GM12878 (cell line): ENCODE results near the gene ANKRD65. TPM values are rescaled to one million over a fixed set of nuclear protein-coding genes. Genes with fewer than 3 reads are reported as not detected.
"Not testable (repeated sequence)": the region's sequence is repeated elsewhere in the genome, so short reads cannot be mapped to it uniquely, and the experiment has no call there.

Experiments used
- ATAC-seq: fragments of 200-7000 bp; cut with Tn5 transposase; 3 replicates; pipeline ENCODE4 v1.9.1; 2020; ENCODE audit warnings: mild to moderate bottlenecking, moderate library complexity
- BruUV-seq: library from RNA; stranded (reverse); fragments of 400-500 nt; replicated peaks from 2 replicates; lab custom pipeline; 2021; lab: Mats Ljungman, UMichigan
- CTCF ChIA-PET: fragments of 300-600 bp; sonication (Branson Sonifier 250); formaldehyde crosslinking; extraction: SDS; loops from one replicate; lab custom pipeline; 2021; ENCODE audit warnings: inconsistent platforms; lab: Yijun Ruan, JAX
- POLR2A ChIA-PET: fragments of 350-600 bp; formaldehyde crosslinking; extraction: SDS; loops from one replicate; lab custom pipeline; 2021; ENCODE audit warnings: inconsistent platforms; lab: Charles Lee
- RAD21 ChIA-PET: fragments of 300-600 bp; sonication (Branson Sonifier 250); formaldehyde crosslinking; loops from one replicate; lab custom pipeline; 2023; ENCODE audit warnings: antibody characterized with exemption; ENCODE audit not compliant: unreplicated experiment; lab: Charles Lee
- SMC1A ChIA-PET: fragments of 300-600 bp; sonication (Branson Sonifier 250); formaldehyde crosslinking; loops from one replicate; lab custom pipeline; 2023; ENCODE audit not compliant: unreplicated experiment, uncharacterized antibody; lab: Charles Lee
- DNase-seq: peaks from one replicate; pipeline ENCODE4 v3.0.0-alpha.2; 2011; ENCODE audit warnings: low read depth, low spot score
- FAIRE-seq: peaks from 3 replicates; lab custom pipeline; 2011; peaks lifted over from hg19 to GRCh38; lab: Jason Lieb, UNC
- H2AFZ ChIP-seq: 2 replicates; pipeline ENCODE4 v1.6.0; 2011; ENCODE audit warnings: low read depth, low read length, control low read depth; ENCODE audit not compliant: control insufficient read depth
- H3K27ac ChIP-seq: 2 replicates; pipeline ENCODE4 v1.5.1; 2011; ENCODE audit warnings: control low read depth; ENCODE audit not compliant: control insufficient read depth, insufficient read depth
- H3K27me3 ChIP-seq, 2 experiments: replicated peaks in 1 of 2; 2 replicates each; pipeline versions ENCODE4 v1.6.0 to v1.6.1; 2011; ENCODE audit warnings: low read length in 1 of 2; ENCODE audit not compliant: control insufficient read depth in 2 of 2, insufficient read depth in 2 of 2
- H3K36me3 ChIP-seq, 2 experiments: 2 replicates each; pipeline ENCODE4 v1.5.1; 2011; ENCODE audit warnings: low read length in 1 of 2; ENCODE audit not compliant: control insufficient read depth in 2 of 2, insufficient read depth in 2 of 2
- H3K4me1 ChIP-seq: 2 replicates; pipeline ENCODE4 v1.6.1; 2011; ENCODE audit warnings: mild to moderate bottlenecking, low read length, moderate library complexity, mixed read lengths; ENCODE audit not compliant: control insufficient read depth, insufficient read depth
- H3K4me2 ChIP-seq: 2 replicates; pipeline ENCODE4 v1.6.0; 2011; ENCODE audit warnings: control low read depth; ENCODE audit not compliant: control insufficient read depth, insufficient read depth
- H3K4me3 ChIP-seq: fragments of 200-600 bp; sonication (generic); 2 replicates; pipeline ENCODE4 v1.5.1; 2016
- H3K79me2 ChIP-seq: 2 replicates; pipeline ENCODE4 v1.6.0; 2011; ENCODE audit warnings: low read length; ENCODE audit not compliant: control insufficient read depth, insufficient read depth
- H3K9ac ChIP-seq: 2 replicates; pipeline ENCODE4 v1.8.0; 2011; ENCODE audit warnings: low read length, control low read depth, mixed read lengths; ENCODE audit not compliant: control insufficient read depth, insufficient read depth
- H3K9me3 ChIP-seq: replicated peaks from 3 replicates; pipeline ENCODE4 v1.5.1; 2011; ENCODE audit warnings: mild to moderate bottlenecking, low read length; ENCODE audit not compliant: control insufficient read depth, insufficient read depth
- H4K20me1 ChIP-seq: 2 replicates; pipeline ENCODE4 v1.6.0; 2011; ENCODE audit not compliant: control insufficient read depth, insufficient read depth
- BHLHE40 ChIP-seq, 2 experiments: fragments of 450-650 bp in 1 of 2; IDR thresholded peaks; 2 replicates each; pipeline ENCODE4 v1.6.1; 2011 to 2017; ENCODE audit warnings: low read depth in 2 of 2, borderline replicate concordance in 1 of 2, improper control_type of control experiment in 1 of 2, low read length in 1 of 2, mild to moderate bottlenecking in 1 of 2
- GATAD2B ChIP-seq: fragments of 450-650 bp; conservative IDR thresholded peaks from 2 replicates; pipeline ENCODE4 v1.6.1; 2017; ENCODE audit warnings: low read depth, mild to moderate bottlenecking, moderate library complexity
- IKZF2 ChIP-seq, 2 experiments: fragments of 450-650 bp; IDR thresholded peaks; 2 replicates each; pipeline ENCODE4 v1.6.1; 2017; ENCODE audit warnings: mild to moderate bottlenecking in 2 of 2, moderate library complexity in 2 of 2
- IRF4 ChIP-seq: IDR thresholded peaks from 2 replicates; pipeline ENCODE4 v1.6.1; 2011; ENCODE audit warnings: low read depth, low read length
- MEF2B ChIP-seq: fragments of 450-650 bp; IDR thresholded peaks from 2 replicates; pipeline ENCODE4 v1.6.1; 2018; ENCODE audit warnings: mild to moderate bottlenecking, moderate library complexity; ENCODE audit not compliant: partially characterized antibody, poor library complexity, severe bottlenecking
- MTA2 ChIP-seq: fragments of 450-650 bp; IDR thresholded peaks from 2 replicates; pipeline ENCODE4 v1.6.1; 2016; ENCODE audit warnings: low read depth, mild to moderate bottlenecking, moderate library complexity
- RUNX3 ChIP-seq: IDR thresholded peaks from 2 replicates; pipeline ENCODE4 v1.6.1; 2012; ENCODE audit warnings: low read length, inconsistent platforms
- WGBS: methylation state at CpG from one replicate; pipeline ENCODE4 v1.1.6; 2016; ENCODE audit warnings: low lambda C conversion rate; ENCODE audit not compliant: insufficient replicate concordance, insufficient coverage; ENCODE audit errors: missing lambda C conversion rate; 5-methylcytosine and 5-hydroxymethylcytosine counted together
- in situ Hi-C: fragments of 300-500 bp; cut with MboI; formaldehyde crosslinking; loops from 9 replicates; pipeline ENCODE4 v1.14.3; 2018; ENCODE audit warnings: mixed read lengths
- intact Hi-C: fragments of 100-400 bp; cut with micrococcal nuclease; formaldehyde crosslinking; loops from one replicate; pipeline ENCODE4 v1.14.2; 2022; ENCODE audit not compliant: unreplicated experiment
- polyA plus RNA-seq, 11 experiments: library from polyadenylated mRNA; depleted of rRNA in 4 of 11; unstranded in 6 of 11; stranded (reverse) in 5 of 11; fragments of >200 nt; fragmentation: Nextera tagmentation in 4 of 11; fragmentation: Illumina TruSeq in 1 of 11; extraction: Ambion mirVana in 4 of 11; extraction: Trizol in 1 of 11; gene quantifications; 1 replicate in 1 of 11; 2 replicates in 10 of 11; pipeline versions ENCODE4 v1.2.1 to v1.2.3, GENCODE V29; 2011 to 2016; ENCODE audit warnings: inconsistent platforms in 2 of 11, missing spikeins in 2 of 11, low read depth in 1 of 11
- total RNA-seq, 4 experiments: library from RNA; depleted of rRNA in 3 of 4; stranded (reverse); fragments of >200 nt in 3 of 4; fragmentation: Illumina TruSeq in 1 of 4; extraction: Trizol in 1 of 4; gene quantifications; 2 replicates each; pipeline versions ENCODE4 v1.2.1 to v1.2.3, GENCODE V29; 2013 to 2021

The ANKRD65 gene
- total and polyA plus RNA-seq, 10 of the 15 experiments (the other 5 are each of a cell fraction or from before 2014, with no cell fraction given): 0.05 to 2.8 (median 0.37) TPM

GRCh38 chr1:1417825-1418463, 3.1 kb downstream of the ANKRD65 start (continued):
- peak; percentile 64 to 85; a peak in 3 of 4 replicates for TF ChIP-seq BHLHE40 (IDR thresholded peaks at IDR 0.05; ENCODE audit: borderline replicate concordance in 1 of 2, low read depth in 2 of 2, low read length in 1 of 2)
- TF ChIP-seq GATAD2B: peak; percentile 44; the same call in 1 of the 2 replicates
- TF ChIP-seq MTA2: peak; percentile 34; the same call in 1 of the 2 replicates
- TF ChIP-seq MEF2B: peak; percentile 22
- peak; percentile 71 for TF ChIP-seq RUNX3
- TF ChIP-seq IKZF2 (IDR thresholded peaks at IDR 0.05): peak; percentile 35 to 53; a peak in 2 of 4 replicates
- TF ChIP-seq IRF4: peak; percentile 71; the same call in 1 of the 2 replicates

GRCh38 chr1:1417396-1417795, 3.7 kb downstream of the ANKRD65 start:
- in situ Hi-C loops, FAIRE-seq, BruUV-seq, ATAC-seq, DNase-seq, H3K9ac ChIP-seq, H3K79me2 ChIP-seq, H3K9me3 ChIP-seq, H4K20me1 ChIP-seq, H3K27me3 ChIP-seq, CTCF ChIA-PET, H3K36me3 ChIP-seq, H3K4me2 ChIP-seq, RAD21 ChIA-PET, POLR2A ChIA-PET, intact Hi-C loops: not testable (repeated sequence)
- peaks cover 25% of the 10 kb centered on the region for H3K4me1 ChIP-seq
- peak overlapping the region; percentile 66 for H3K27ac ChIP-seq
- SMC1A ChIA-PET: interaction anchor here (1.7 kb wide), 1 partner anchor 10 kb away, joined by 5 read pairs; no protein-coding TSS in a partner anchor
- H2AFZ ChIP-seq: peak overlapping the region; percentile 13; the same call in 1 of the 2 replicates
- 85% methylated on average over 5 of the region's 5 CpGs for WGBS
- H3K4me3 ChIP-seq: peak overlapping the region; percentile 9; the same call in 1 of the 2 replicates
